ENCODE measurements around the gene PTH1R. TPM values are rescaled to one million over a fixed set of nuclear protein-coding genes. Genes with fewer than 3 reads are reported as not detected.

Gene PTH1R
- total RNA-seq, 1 experiment from 2014 or later: 1.0 TPM

DNA sequence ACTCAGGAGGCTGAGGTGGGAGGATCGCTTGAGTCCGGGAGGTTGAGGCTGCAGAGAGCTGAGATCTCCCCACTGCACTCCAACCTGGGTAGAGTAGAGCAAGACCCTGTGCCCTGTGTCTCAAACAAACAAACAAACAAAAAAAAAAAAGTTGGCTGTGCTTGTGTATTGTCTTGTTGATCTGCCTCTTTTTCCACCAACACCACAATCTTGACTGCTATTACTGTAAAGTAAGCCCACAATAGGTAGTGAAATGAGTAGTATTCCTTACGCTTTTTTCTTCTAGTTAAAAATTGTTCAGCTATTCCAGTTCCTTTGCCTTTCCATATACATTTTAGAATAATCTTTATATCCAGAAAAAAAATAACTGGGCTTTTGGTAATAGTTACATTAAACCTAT is 35.5 kb downstream of the PTH1R start:
- Histone ChIP-seq H2AK5ac (ENCODE audit: insufficient read length, low read length) (no peak overlapping the region), H2BK120ac (ENCODE audit: low read depth, low read length, poor library complexity, severe bottlenecking) (no peak overlapping the region), H4K91ac (ENCODE audit: insufficient read length, low read depth, low read length) (no peak overlapping the region), H2BK15ac (ENCODE audit: low read depth, low read length) (no peak overlapping the region), H3T11ph (ENCODE audit: low read length) (no peak overlapping the region), H3K79me2 (ENCODE audit: insufficient read depth, low read length) (no peaks in the 10 kb centered on the region), H4K5ac (ENCODE audit: insufficient read length, low read depth, low read length) (no peak overlapping the region), H2AFZ (ENCODE audit: low read length) (no peak overlapping the region), H3K4ac (ENCODE audit: low read depth, low read length) (no peak overlapping the region), H3K27ac (ENCODE audit: insufficient read length, low read depth, low read length) (no peak overlapping the region), H4K20me1 (ENCODE audit: control insufficient read depth, insufficient read depth, insufficient read length) (no peaks in the 10 kb centered on the region), H3K56ac (ENCODE audit: insufficient read length, low read depth, low read length) (no peak overlapping the region), H3K27me3 (ENCODE audit: insufficient read depth, low read length) (no peaks in the 10 kb centered on the region), H3K4me2 (ENCODE audit: insufficient read depth, insufficient read length, low read length) (no peak overlapping the region), H2BK5ac (ENCODE audit: insufficient read length, low read length) (no peak overlapping the region), H4K8ac (replicated peaks; ENCODE audit: insufficient read length, low read depth, low read length) (no peak overlapping the region), H3K4me1 (ENCODE audit: insufficient read depth, low read length) (no peaks in the 10 kb centered on the region), H3K9me3 (ENCODE audit: control insufficient read depth, low read depth, low read length) (no peaks in the 10 kb centered on the region), H2BK20ac (ENCODE audit: low read depth, low read length, poor library complexity, severe bottlenecking) (no peak overlapping the region), H3K14ac (ENCODE audit: insufficient read depth, low read length) (no peak overlapping the region), H3K79me1 (ENCODE audit: insufficient read depth, low read depth, low read length, poor library complexity, severe bottlenecking) (no peaks in the 10 kb centered on the region), H3K9ac (ENCODE audit: extremely low read depth, insufficient read length, low read length) (no peak overlapping the region), H2BK12ac (ENCODE audit: insufficient read length, low read depth, low read length) (no peak overlapping the region), H3K23ac (ENCODE audit: insufficient read length, low read depth, low read length) (no peak overlapping the region), H3K23me2 (ENCODE audit: insufficient read length, low read depth, low read length, poor library complexity, severe bottlenecking) (no peaks in the 10 kb centered on the region), H3K18ac (ENCODE audit: insufficient read length, low read depth, low read length) (no peak overlapping the region)
- no peak overlapping the region for H3K4me3 Mint-ChIP-seq
- peaks cover 2% of the 10 kb centered on the region; the same call in 1 of the 2 replicates for H3K27me3 Mint-ChIP-seq (ENCODE audit: low read depth)
- TF ChIP-seq, protein P1, sequence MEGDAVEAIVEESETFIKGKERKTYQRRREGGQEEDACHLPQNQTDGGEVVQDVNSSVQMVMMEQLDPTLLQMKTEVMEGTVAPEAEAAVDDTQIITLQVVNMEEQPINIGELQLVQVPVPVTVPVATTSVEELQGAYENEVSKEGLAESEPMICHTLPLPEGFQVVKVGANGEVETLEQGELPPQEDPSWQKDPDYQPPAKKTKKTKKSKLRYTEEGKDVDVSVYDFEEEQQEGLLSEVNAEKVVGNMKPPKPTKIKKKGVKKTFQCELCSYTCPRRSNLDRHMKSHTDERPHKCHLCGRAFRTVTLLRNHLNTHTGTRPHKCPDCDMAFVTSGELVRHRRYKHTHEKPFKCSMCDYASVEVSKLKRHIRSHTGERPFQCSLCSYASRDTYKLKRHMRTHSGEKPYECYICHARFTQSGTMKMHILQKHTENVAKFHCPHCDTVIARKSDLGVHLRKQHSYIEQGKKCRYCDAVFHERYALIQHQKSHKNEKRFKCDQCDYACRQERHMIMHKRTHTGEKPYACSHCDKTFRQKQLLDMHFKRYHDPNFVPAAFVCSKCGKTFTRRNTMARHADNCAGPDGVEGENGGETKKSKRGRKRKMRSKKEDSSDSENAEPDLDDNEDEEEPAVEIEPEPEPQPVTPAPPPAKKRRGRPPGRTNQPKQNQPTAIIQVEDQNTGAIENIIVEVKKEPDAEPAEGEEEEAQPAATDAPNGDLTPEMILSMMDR (conservative IDR thresholded peaks at IDR 0.05): no peak
- peaks cover 3 to 5% of the 10 kb centered on the region in 2 experiments; a peak in 3 of 4 replicates for H3K4me1 Mint-ChIP-seq
- no CpG with 5 or more reads among the region's 3 CpGs for whole genome bisulfite sequencing (ENCODE audit: extremely low coverage, insufficient read length, low lambda C conversion rate)
- H3K9me3 Mint-ChIP-seq: peaks cover 4 to 5% of the 10 kb centered on the region in 2 experiments; a peak in 4 of 5 replicates
- peaks cover 12% of the 10 kb centered on the region in 3 experiments for H3K36me3 Mint-ChIP-seq (ENCODE audit: insufficient read depth in 1 of 3, low read depth in 3 of 3)
- H3K27ac Mint-ChIP-seq: no peak overlapping the region
- DNase-seq: no peak

All from H9 (cell line).